Amygdala (tissue), 56 donors: ENCODE data around the gene MMS22L.

Experiments
- DNase-seq, 56 donors: peaks; one replicate each; lab custom pipeline; 2025; lab: John Stamatoyannopoulos, UW

The MMS22L gene

GRCh38 chr6:97282726-97283617, at the start of gene MMS22L:
MMS22L (minus strand) TSS chr6:97283216; CDS start chr6:97282477, 739 bp downstream.
- DNase-seq, result peak; percentile 33 to 88 (median 71)

GRCh38 chr6:97322811-97323210, 39.8 kb upstream of the MMS22L start:
- no peak for DNase-seq

DNA sequence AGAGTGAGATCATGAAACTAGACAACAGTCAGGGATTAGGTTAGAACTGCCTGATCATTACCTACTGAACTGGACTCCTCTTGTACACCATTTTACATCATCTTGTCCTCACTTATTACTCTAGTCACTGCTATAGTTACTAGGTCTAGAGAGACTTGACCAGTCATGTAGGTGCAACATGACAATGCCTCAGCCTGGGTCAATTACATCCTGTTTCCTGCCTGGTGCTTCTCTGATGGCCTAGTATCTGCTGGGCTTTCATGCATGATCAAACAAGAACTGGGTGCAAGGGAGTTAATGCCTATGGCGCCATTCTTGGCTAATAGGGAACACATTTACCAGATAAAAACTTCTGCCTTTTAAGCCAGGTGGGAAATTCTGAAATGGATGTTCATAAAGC, 39.2 kb upstream of the MMS22L start:
- DNase-seq, result no peak

DNA sequence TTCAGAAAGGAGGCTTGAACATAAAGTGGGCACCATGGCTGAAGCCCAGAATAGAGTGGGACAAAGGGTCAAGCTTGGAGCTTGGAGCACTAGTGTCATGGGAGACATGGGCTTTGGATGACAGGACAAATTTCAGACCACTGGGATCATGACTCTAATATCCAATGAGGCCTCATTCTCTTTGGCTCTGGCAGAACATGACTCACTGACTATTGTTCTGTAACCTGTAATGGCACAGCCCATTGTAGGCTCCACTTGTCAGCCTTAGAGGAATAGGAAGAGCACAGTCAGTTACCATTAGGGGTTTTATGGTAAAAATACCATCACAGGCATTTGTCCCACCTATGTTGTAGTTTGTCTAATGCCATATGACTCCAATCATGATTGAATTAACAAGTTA, 34.0 kb upstream of the MMS22L start:
- no peak for DNase-seq

DNA sequence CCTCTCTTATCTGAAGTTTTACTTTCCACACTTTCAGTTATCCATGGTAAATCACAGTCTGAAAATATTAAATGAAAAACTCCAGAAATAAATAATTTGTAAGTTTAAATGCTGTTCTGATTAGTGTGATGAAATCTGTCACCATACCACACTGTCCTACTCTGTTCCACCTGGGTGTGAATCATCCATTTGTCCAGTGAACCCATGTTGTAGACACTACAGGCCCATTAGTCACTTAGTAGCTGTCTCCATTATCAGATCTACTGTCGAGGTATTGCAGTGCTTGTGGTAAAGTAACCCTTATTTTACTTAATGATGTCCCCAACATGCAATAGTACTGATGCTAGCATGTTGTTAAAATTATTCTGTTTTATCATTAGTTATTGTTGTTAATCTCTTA, 29.2 kb upstream of the MMS22L start:
- DNase-seq, result no peak

- DNase-seq, result no peak
Observed at GRCh38 chr6:97306544-97307320, 23.7 kb upstream of the MMS22L start.

- DNase-seq, result peak in 9 of 56 donors; percentile 0 to 11 (median 3)
Observed at GRCh38 chr6:97305414-97306066, 22.5 kb upstream of the MMS22L start.

DNA sequence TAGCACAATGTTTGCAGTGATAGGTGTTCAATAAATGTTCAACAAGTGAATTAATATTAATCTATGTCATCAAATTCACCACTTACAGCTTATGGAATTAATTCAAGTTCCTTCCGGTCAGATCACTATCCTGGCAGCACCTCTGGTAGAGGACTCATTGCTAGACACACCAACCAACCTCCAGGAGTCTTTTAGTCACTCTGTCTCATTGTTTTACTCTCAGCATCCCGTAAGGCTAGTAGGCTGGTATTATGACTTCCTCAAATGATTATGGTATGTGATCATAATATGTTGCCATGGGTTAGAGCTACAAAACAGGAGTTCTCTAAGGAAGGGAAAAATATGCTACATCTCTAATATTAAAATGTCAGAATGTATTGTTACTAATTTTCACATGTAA, 21.7 kb upstream of the MMS22L start:
- no peak for DNase-seq

- DNase-seq, result no peak
Observed at GRCh38 chr6:97294451-97294850, 11.4 kb upstream of the MMS22L start.

GRCh38 chr6:97293198-97293696, 10.2 kb upstream of the MMS22L start:
- DNase-seq, result no peak

DNA sequence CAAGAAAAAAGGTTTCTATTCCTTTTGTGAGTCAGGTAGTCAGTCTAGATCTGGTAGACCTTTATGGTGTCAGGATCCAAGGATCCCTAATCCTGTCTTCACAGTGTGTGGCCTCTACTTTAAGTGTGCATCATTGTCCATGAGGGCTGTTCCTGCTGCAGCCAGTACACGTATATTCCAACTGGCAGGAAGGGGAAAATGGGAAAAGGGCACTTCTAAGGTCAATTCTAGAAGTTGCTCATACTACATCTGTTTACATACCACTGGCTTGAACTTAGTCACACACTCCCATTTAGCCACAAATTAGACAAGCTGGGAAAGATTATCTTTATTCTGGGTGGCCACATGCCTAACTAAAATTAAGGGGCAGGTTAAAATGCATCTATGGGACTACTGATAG, 9.7 kb upstream of the MMS22L start:
- no peak for DNase-seq

DNA sequence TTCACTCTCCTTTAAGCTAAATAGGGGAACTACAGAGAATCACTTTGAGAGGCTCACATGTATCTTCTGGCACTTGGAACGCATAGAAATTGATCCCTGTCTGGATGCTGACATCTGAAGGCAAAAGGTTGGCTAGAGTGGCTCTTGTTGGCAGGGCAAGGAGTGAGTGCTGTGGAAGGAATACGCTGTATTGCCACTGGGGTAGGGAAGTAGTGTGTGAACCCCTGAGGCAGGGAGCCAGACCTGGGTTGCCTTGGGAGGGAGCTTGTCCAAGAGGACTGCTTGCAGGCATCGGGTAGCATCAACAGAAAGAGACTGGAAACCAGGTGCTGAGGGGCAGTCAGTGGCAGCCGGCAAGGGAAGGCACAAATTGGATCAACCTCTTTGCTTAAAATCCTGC, 8.9 kb upstream of the MMS22L start:
- DNase-seq, result no peak

DNA sequence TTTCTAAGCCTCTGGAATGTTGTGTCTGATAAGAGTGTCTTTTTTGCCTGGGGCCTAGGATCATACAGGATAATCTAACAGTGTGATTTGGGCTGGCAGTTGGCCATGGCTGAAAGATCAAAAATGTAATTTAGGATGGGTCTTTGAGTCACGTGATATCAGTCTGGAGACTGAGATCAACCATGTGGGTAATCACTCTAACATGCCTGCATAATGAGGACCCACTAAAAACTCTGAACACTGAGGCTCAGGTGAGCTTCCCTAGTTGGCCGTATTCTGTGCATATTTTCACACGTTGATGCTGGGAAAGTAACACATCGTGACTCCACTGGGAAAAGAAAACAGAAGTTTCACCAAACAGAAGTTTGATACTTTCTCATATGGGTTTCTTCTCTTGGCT, 6.3 kb upstream of the MMS22L start:
- DNase-seq, result no peak

- no peak for DNase-seq
Observed at GRCh38 chr6:97288188-97288587, 5.2 kb upstream of the MMS22L start.

- DNase-seq, result peak in 1 of 56 donors; percentile 20
Observed at GRCh38 chr6:97282238-97282725, 734 bp downstream of the MMS22L start.

GRCh38 chr6:97280766-97281165, 2.2 kb downstream of the MMS22L start:
- no peak for DNase-seq

GRCh38 chr6:97275804-97276203, 7.2 kb downstream of the MMS22L start:
- DNase-seq, result no peak

- no peak for DNase-seq
Observed at GRCh38 chr6:97269821-97270220, 13.2 kb downstream of the MMS22L start.

GRCh38 chr6:97262676-97263075, 20.3 kb downstream of the MMS22L start:
- no peak for DNase-seq

GRCh38 chr6:97246842-97247241, 36.2 kb downstream of the MMS22L start:
- DNase-seq, result no peak

GRCh38 chr6:97240222-97240621, 42.8 kb downstream of the MMS22L start:
- no peak for DNase-seq
